HepG2 (cell line): Measurements from ENCODE around the gene GSK3A. TPM values are rescaled to one million over a fixed set of nuclear protein-coding genes. Genes with fewer than 3 reads are reported as not detected.

Experiments used
- ESRRA ChIP-seq: sonication (generic); formaldehyde crosslinking; IDR thresholded peaks from 2 replicates; pipeline ENCODE4 v1.5.1; 2020; ENCODE audit warnings: mild to moderate bottlenecking, low read depth, missing genetic modification reagents
- FOXK1 ChIP-seq: sonication (generic); formaldehyde crosslinking; IDR thresholded peaks from 2 replicates; pipeline ENCODE4 v1.4.0; 2020; ENCODE audit warnings: low read depth, missing genetic modification reagents, borderline replicate concordance
- GLI4 ChIP-seq: sonication (generic); formaldehyde crosslinking; IDR thresholded peaks from 2 replicates; pipeline ENCODE4 v1.5.1; 2020; ENCODE audit warnings: missing genetic modification reagents, mild to moderate bottlenecking, moderate library complexity, borderline replicate concordance
- IRX3 ChIP-seq: sonication (generic); formaldehyde crosslinking; IDR thresholded peaks from 2 replicates; pipeline ENCODE4 v1.8.1; 2023; ENCODE audit warnings: mild to moderate bottlenecking, low read depth, missing genetic modification reagents, borderline replicate concordance
- MAFF ChIP-seq: IDR thresholded peaks from 2 replicates; pipeline ENCODE4 v1.6.1; 2011; ENCODE audit warnings: low read depth, low read length, improper control_type of control experiment
- NCOA2 ChIP-seq: sonication (generic); formaldehyde crosslinking; IDR thresholded peaks from 2 replicates; pipeline ENCODE4 v1.8.0; 2022; ENCODE audit warnings: inconsistent platforms
- NCOR1 ChIP-seq: fragments of 200-600 bp; sonication (generic); IDR thresholded peaks from 2 replicates; pipeline ENCODE4 v1.7.0; 2017; ENCODE audit warnings: antibody characterized with exemption, low read length, borderline replicate concordance
- ONECUT2 ChIP-seq: sonication (generic); formaldehyde crosslinking; IDR thresholded peaks from 2 replicates; pipeline ENCODE4 v1.4.0; 2020; ENCODE audit warnings: missing genetic modification reagents
- PHF21A ChIP-seq: sonication (generic); formaldehyde crosslinking; IDR thresholded peaks from 2 replicates; pipeline ENCODE4 v1.5.0; 2020; ENCODE audit warnings: mild to moderate bottlenecking, missing genetic modification reagents
- PHF8 ChIP-seq: sonication (generic); formaldehyde crosslinking; IDR thresholded peaks from 2 replicates; pipeline ENCODE4 v1.5.0; 2020; ENCODE audit warnings: missing genetic modification reagents
- RFX3 ChIP-seq: IDR thresholded peaks from 2 replicates; pipeline ENCODE4 v1.6.1; 2016; ENCODE audit warnings: missing biosample characterization, missing genetic modification reagents
- TCF12 ChIP-seq, 2 experiments: fragments of 450-650 bp in 1 of 2; sonication (generic) in 1 of 2; formaldehyde crosslinking in 1 of 2; IDR thresholded peaks; 2 replicates each; pipeline versions ENCODE4 v1.6.1 to v1.8.0; 2017 to 2022; ENCODE audit warnings: antibody characterized with exemption in 1 of 2, mild to moderate bottlenecking in 1 of 2, missing genetic modification reagents in 1 of 2, moderate library complexity in 1 of 2
- ZFP62 ChIP-seq: sonication (generic); formaldehyde crosslinking; IDR thresholded peaks from 2 replicates; pipeline ENCODE4 v1.4.0; 2020; ENCODE audit warnings: missing genetic modification reagents
- ZNF10 ChIP-seq: sonication (generic); formaldehyde crosslinking; IDR thresholded peaks from 2 replicates; pipeline ENCODE4 v1.4.0; 2020; ENCODE audit warnings: mild to moderate bottlenecking, low read depth, missing genetic modification reagents, borderline replicate concordance
- ZNF510 ChIP-seq: sonication (generic); formaldehyde crosslinking; IDR thresholded peaks from 2 replicates; pipeline ENCODE4 v1.4.0; 2020; ENCODE audit warnings: low read depth, mild to moderate bottlenecking, missing genetic modification reagents
- ZNF660 ChIP-seq: sonication (generic); formaldehyde crosslinking; IDR thresholded peaks from 2 replicates; pipeline ENCODE4 v1.5.1; 2020; ENCODE audit warnings: mild to moderate bottlenecking, low read depth, missing genetic modification reagents, borderline replicate concordance
- ZSCAN21 ChIP-seq: sonication (generic); formaldehyde crosslinking; IDR thresholded peaks from 2 replicates; pipeline ENCODE4 v1.8.0; 2022; ENCODE audit warnings: mild to moderate bottlenecking, missing genetic modification reagents, moderate library complexity, borderline replicate concordance
- polyA plus RNA-seq, 8 experiments: library from polyadenylated mRNA; depleted of rRNA in 3 of 8; stranded (reverse) in 7 of 8; unstranded in 1 of 8; fragments of >200 nt; fragmentation: Illumina TruSeq in 4 of 8; extraction: Trizol in 4 of 8; gene quantifications; 2 replicates each; pipeline versions ENCODE4 v1.2.1 to v1.2.3, GENCODE V29; 2011 to 2016; ENCODE audit warnings: low read depth in 4 of 8, missing spikeins in 1 of 8, mixed read lengths in 1 of 8; ENCODE audit not compliant: insufficient read depth in 1 of 8
- total RNA-seq, 5 experiments: library from RNA; depleted of rRNA; stranded (reverse); fragments of >200 nt; fragmentation: Illumina TruSeq; extraction: Trizol; gene quantifications; 2 replicates each; pipeline ENCODE4 v1.2.3, GENCODE V29; 2016; ENCODE audit warnings: low read depth in 1 of 5
- TF ChIP-seq, protein P1 (sequence below): sonication (generic); formaldehyde crosslinking; IDR thresholded peaks from 2 replicates; pipeline ENCODE4 v1.4.0; 2020; ENCODE audit warnings: missing genetic modification reagents
- TF ChIP-seq, protein P2 (sequence below): sonication (generic); formaldehyde crosslinking; IDR thresholded peaks from 2 replicates; pipeline ENCODE4 v1.4.0; 2020; ENCODE audit warnings: missing genetic modification reagents
- TF ChIP-seq, protein P3 (sequence below): sonication (generic); formaldehyde crosslinking; conservative IDR thresholded peaks from 2 replicates; pipeline ENCODE4 v1.4.0; 2020; ENCODE audit warnings: mild to moderate bottlenecking, missing genetic modification reagents, moderate library complexity

Gene GSK3A
- total and polyA plus RNA-seq, 2 of the 13 experiments (the other 11 are each of a cell fraction or from before 2014, with no cell fraction given) = 16.9 to 52.5 TPM

DNA sequence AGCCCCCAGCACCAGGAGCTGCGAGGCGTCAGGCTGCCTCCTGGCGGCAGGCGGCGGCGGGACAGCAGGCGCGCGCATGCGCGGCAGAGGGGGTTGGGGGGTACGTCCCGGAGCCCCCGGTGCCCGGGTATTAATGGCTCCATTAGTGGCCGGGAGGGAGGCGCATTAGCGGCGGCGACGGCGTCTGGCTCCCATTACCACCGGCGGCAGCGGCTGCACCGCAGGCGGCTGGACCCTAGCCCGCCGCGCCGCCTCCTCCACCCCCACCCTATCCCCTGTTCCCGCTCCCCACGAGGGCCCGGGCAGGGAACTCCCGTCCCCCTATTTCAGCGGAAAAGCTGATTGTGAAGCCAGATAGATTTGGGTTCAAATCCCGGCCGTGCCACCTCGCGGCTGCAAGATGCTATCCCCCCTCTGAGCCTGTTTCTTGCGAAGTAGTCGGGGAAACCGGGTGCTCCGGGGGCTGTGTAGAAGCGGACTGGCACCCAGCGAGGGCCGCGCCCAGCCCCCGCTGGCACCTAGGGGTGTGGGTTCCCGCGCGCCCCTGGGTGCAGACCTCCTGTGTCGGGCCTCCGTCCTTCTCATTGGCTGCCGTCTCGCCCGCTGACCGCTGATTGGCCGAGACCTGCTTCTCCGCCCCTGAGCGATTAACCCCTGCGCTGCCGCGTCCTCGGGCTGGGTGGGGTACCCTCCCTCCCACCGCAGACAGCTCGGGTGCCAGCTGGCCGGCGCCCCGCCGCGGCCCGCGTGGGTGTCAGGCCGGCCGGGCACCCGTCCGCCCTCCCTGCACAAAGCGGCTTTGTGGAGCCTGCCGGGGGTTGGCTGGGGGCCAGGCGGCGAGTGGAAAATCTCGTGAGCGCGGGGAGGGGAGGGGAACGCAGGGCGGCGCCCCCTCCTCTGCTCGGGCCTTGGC lies 37.8 kb upstream of the GSK3A start (continued):
- TF ChIP-seq PHF21A (CRISPR knock-in tag) (peak; percentile 86), IRX3 (CRISPR knock-in tag) (no peak; the same call in 1 of the 2 replicates), GLI4 (CRISPR knock-in tag) (no peak; the same call in 1 of the 2 replicates), ZNF660 (CRISPR knock-in tag) (0 out of 2 replicates have a peak, but pooled peaks have one; percentile 16), ZNF510 (CRISPR knock-in tag) (no peak), NCOR1 (no peak), ZNF10 (CRISPR knock-in tag) (no peak), MAFF (no peak), TCF12 (IDR thresholded peaks at IDR 0.05) (no peak), TCF12 (CRISPR knock-in tag; IDR thresholded peaks at IDR 0.05) (no peak), FOXK1 (CRISPR knock-in tag) (no peak), NCOA2 (CRISPR knock-in tag) (no peak), ZSCAN21 (peak; percentile 50; the same call in 1 of the 2 replicates), ESRRA (CRISPR knock-in tag) (no peak), RFX3 (CRISPR knock-in tag) (no peak), PHF8 (peak; percentile 65), ONECUT2 (CRISPR knock-in tag) (no peak), ZFP62 (CRISPR knock-in tag) (no peak)
- TF ChIP-seq, protein P1, sequence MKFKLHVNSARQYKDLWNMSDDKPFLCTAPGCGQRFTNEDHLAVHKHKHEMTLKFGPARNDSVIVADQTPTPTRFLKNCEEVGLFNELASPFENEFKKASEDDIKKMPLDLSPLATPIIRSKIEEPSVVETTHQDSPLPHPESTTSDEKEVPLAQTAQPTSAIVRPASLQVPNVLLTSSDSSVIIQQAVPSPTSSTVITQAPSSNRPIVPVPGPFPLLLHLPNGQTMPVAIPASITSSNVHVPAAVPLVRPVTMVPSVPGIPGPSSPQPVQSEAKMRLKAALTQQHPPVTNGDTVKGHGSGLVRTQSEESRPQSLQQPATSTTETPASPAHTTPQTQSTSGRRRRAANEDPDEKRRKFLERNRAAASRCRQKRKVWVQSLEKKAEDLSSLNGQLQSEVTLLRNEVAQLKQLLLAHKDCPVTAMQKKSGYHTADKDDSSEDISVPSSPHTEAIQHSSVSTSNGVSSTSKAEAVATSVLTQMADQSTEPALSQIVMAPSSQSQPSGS (CRISPR knock-in tag) = peak; percentile 53; the same call in 1 of the 2 replicates
- TF ChIP-seq, protein P2, sequence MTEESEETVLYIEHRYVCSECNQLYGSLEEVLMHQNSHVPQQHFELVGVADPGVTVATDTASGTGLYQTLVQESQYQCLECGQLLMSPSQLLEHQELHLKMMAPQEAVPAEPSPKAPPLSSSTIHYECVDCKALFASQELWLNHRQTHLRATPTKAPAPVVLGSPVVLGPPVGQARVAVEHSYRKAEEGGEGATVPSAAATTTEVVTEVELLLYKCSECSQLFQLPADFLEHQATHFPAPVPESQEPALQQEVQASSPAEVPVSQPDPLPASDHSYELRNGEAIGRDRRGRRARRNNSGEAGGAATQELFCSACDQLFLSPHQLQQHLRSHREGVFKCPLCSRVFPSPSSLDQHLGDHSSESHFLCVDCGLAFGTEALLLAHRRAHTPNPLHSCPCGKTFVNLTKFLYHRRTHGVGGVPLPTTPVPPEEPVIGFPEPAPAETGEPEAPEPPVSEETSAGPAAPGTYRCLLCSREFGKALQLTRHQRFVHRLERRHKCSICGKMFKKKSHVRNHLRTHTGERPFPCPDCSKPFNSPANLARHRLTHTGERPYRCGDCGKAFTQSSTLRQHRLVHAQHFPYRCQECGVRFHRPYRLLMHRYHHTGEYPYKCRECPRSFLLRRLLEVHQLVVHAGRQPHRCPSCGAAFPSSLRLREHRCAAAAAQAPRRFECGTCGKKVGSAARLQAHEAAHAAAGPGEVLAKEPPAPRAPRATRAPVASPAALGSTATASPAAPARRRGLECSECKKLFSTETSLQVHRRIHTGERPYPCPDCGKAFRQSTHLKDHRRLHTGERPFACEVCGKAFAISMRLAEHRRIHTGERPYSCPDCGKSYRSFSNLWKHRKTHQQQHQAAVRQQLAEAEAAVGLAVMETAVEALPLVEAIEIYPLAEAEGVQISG (CRISPR knock-in tag) = peak; percentile 41; the same call in 1 of the 2 replicates
- TF ChIP-seq, protein P3, sequence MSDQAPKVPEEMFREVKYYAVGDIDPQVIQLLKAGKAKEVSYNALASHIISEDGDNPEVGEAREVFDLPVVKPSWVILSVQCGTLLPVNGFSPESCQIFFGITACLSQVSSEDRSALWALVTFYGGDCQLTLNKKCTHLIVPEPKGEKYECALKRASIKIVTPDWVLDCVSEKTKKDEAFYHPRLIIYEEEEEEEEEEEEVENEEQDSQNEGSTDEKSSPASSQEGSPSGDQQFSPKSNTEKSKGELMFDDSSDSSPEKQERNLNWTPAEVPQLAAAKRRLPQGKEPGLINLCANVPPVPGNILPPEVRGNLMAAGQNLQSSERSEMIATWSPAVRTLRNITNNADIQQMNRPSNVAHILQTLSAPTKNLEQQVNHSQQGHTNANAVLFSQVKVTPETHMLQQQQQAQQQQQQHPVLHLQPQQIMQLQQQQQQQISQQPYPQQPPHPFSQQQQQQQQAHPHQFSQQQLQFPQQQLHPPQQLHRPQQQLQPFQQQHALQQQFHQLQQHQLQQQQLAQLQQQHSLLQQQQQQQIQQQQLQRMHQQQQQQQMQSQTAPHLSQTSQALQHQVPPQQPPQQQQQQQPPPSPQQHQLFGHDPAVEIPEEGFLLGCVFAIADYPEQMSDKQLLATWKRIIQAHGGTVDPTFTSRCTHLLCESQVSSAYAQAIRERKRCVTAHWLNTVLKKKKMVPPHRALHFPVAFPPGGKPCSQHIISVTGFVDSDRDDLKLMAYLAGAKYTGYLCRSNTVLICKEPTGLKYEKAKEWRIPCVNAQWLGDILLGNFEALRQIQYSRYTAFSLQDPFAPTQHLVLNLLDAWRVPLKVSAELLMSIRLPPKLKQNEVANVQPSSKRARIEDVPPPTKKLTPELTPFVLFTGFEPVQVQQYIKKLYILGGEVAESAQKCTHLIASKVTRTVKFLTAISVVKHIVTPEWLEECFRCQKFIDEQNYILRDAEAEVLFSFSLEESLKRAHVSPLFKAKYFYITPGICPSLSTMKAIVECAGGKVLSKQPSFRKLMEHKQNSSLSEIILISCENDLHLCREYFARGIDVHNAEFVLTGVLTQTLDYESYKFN (CRISPR knock-in tag) = no peak; the same call in none of the 2 replicates
